T-cell (primary cell): Measurements from ENCODE around the gene NT5C1B. TPM values are rescaled to one million over a fixed set of nuclear protein-coding genes. Genes with fewer than 3 reads are reported as not detected.

Source experiments
- ATAC-seq, 4 experiments: fragments of 200-7000 bp in 3 of 4; fragments of 150-1000 bp in 1 of 4; cut with Tn5 transposase; replicated peaks in 1 of 4; 1 replicate in 3 of 4; 2 replicates in 1 of 4; pipeline ENCODE4 v1.10.0; 2021; ENCODE audit warnings: moderate library complexity in 3 of 4, mild to moderate bottlenecking in 2 of 4, moderate number of reproducible peaks in 1 of 4
- CTCF ChIA-PET, 2 donors: fragments of 300-600 bp; sonication (Branson Sonifier 250); formaldehyde crosslinking; loops; one replicate each; lab custom pipeline; 2022; ENCODE audit warnings: antibody characterized with exemption in 2 of 2; lab: Charles Lee
- POLR2A ChIA-PET, 2 donors: fragments of 300-600 bp; sonication (Branson Sonifier 250); formaldehyde crosslinking; loops; one replicate each; lab custom pipeline; 2022; ENCODE audit warnings: antibody characterized with exemption in 2 of 2; lab: Charles Lee
- DNase-seq, 35 experiments: peaks; one replicate each; pipeline versions ENCODE4 v3.0.0 to v3.0.0-alpha.2; 2013 to 2023
- H3K27ac ChIP-seq: one replicate; pipeline ENCODE4 v1.5.1; 2013; ENCODE audit warnings: low read length
- H3K27me3 ChIP-seq, 2 experiments: replicated peaks in 1 of 2; 1 replicate in 1 of 2; 2 replicates in 1 of 2; pipeline versions ENCODE4 v1.6.1 to v1.7.0; 2013; ENCODE audit warnings: low read length in 1 of 2, mixed read lengths in 1 of 2; ENCODE audit not compliant: control insufficient read depth in 2 of 2, insufficient read depth in 2 of 2; ENCODE audit errors: extremely low read depth in 1 of 2
- H3K36me3 ChIP-seq, 2 donors: 1 replicate in 1 of 2; 2 replicates in 1 of 2; pipeline versions ENCODE4 v1.6.1 to v1.7.0; 2013; ENCODE audit warnings: low read length in 1 of 2; ENCODE audit not compliant: control insufficient read depth in 2 of 2, insufficient read depth in 1 of 2; ENCODE audit errors: extremely low read depth in 1 of 2
- H3K4me1 ChIP-seq, 2 experiments: 1 replicate in 1 of 2; 2 replicates in 1 of 2; pipeline versions ENCODE4 v1.6.1 to v1.7.0; 2013; ENCODE audit warnings: low read length in 2 of 2, mixed read lengths in 1 of 2; ENCODE audit not compliant: insufficient read depth in 2 of 2, control insufficient read depth in 1 of 2; ENCODE audit errors: extremely low read depth in 1 of 2
- H3K4me3 ChIP-seq, 2 donors: 1 replicate in 1 of 2; 2 replicates in 1 of 2; pipeline versions ENCODE4 v1.5.1 to v1.7.0; 2013; ENCODE audit warnings: mild to moderate bottlenecking in 2 of 2, low read length in 1 of 2, moderate library complexity in 1 of 2; ENCODE audit not compliant: control insufficient read depth in 1 of 2; ENCODE audit errors: extremely low read depth in 1 of 2
- H3K9me3 ChIP-seq: 2 replicates; pipeline ENCODE4 v1.7.0; 2013
- H3K27ac Mint-ChIP-seq, 2 donors: one replicate each; pipeline ENCODE4 v1.8.0; 2020 to 2021; ENCODE audit warnings: mild to moderate bottlenecking in 2 of 2, mixed read lengths in 2 of 2
- H3K27me3 Mint-ChIP-seq, 2 donors: one replicate each; pipeline ENCODE4 v1.8.0; 2021 to 2022; ENCODE audit warnings: mixed read lengths in 2 of 2
- H3K36me3 Mint-ChIP-seq: one replicate; pipeline ENCODE4 v1.8.0; 2021; ENCODE audit warnings: mixed read lengths
- H3K4me1 Mint-ChIP-seq, 3 donors: one replicate each; pipeline ENCODE4 v1.8.0; 2020 to 2022; ENCODE audit warnings: mixed read lengths in 3 of 3, mild to moderate bottlenecking in 1 of 3
- H3K4me3 Mint-ChIP-seq, 3 donors: one replicate each; pipeline ENCODE4 v1.8.0; 2020 to 2022; ENCODE audit warnings: mild to moderate bottlenecking in 3 of 3, mixed read lengths in 3 of 3, moderate library complexity in 3 of 3
- H3K9me3 Mint-ChIP-seq, 3 donors: one replicate each; pipeline ENCODE4 v1.8.0; 2020 to 2022; ENCODE audit warnings: mixed read lengths in 3 of 3
- WGBS: methylation state at CpG from one replicate; pipeline ENCODE4 v1.1.5; 2013; ENCODE audit warnings: missing lambda C conversion rate; ENCODE audit not compliant: insufficient coverage; 5-methylcytosine and 5-hydroxymethylcytosine counted together
- total RNA-seq, 35 experiments: library from RNA in 6 of 35; stranded (reverse) in 6 of 35; fragments of 120-200 nt in 1 of 35; gene quantifications; one replicate each; pipeline versions ENCODE4 v1.2.1 to v1.2.4 and lab custom pipeline; 2013 to 2026

NT5C1B gene
- total RNA-seq, 5 donors from 2014 or later (not counting 1 experiment from before 2014, with no cell fraction given) = not detected

DNA sequence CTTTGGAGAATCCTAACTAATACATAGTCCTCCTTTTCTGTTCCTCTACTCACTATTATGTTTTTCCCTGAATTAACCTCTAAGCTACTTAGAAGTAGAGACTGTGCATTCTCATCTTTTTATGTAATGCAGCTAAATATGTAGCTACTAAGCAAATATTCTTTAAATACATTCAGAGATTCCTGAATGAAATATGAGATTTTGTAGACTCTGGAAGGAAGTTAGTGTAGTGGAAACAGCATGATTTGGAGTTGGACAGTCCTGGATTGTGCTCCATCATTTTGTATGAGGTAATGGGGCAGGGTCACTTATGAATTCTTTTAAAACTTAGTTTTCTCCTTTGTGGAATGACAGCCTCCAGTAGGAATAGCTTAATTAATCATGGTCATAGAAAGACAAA, 24.7 kb upstream of the NT5C1B start:
- Histone ChIP-seq H3K4me3 (no peak overlapping the region), H3K36me3 (no peaks in the 10 kb centered on the region), H3K9me3 (no peaks in the 10 kb centered on the region), H3K27ac (no peak overlapping the region), H3K27me3 (no peaks in the 10 kb centered on the region), H3K4me1 (no peaks in the 10 kb centered on the region)
- no peak for ATAC-seq
- ChIA-PET POLR2A (interaction anchor here (0.5 to 0.7 kb wide), 2 partner anchors 9 to 249 kb away, joined by 3 to 4 read pairs; no protein-coding TSS in a partner anchor), CTCF (no interaction called here)
- DNase-seq = no peak
- Mint-ChIP-seq H3K4me3 (no peak overlapping the region), H3K36me3 (peaks cover 23% of the 10 kb centered on the region), H3K4me1 (no peaks in the 10 kb centered on the region), H3K9me3 (peaks cover 0 to 4% (median 0%) of the 10 kb centered on the region in 3 donors), H3K27ac (no peak overlapping the region), H3K27me3 (no peaks in the 10 kb centered on the region)

GRCh38 chr2:18612133-18612532, 22.8 kb upstream of the NT5C1B start:
- H3K27me3 ChIP-seq = no peaks in the 10 kb centered on the region
- no peaks in the 10 kb centered on the region for H3K4me1 Mint-ChIP-seq
- DNase-seq = no peak
- no peaks in the 10 kb centered on the region for H3K36me3 ChIP-seq
- no peak overlapping the region for H3K4me3 Mint-ChIP-seq
- WGBS = no CpG with 5 or more reads among the region's 3 CpGs
- peaks cover 17% of the 10 kb centered on the region for H3K36me3 Mint-ChIP-seq
- H3K27me3 Mint-ChIP-seq = no peaks in the 10 kb centered on the region
- no peak overlapping the region for H3K4me3 ChIP-seq
- ChIA-PET CTCF (no interaction called here), POLR2A (no interaction called here)
- no peak for ATAC-seq
- H3K4me1 ChIP-seq = no peaks in the 10 kb centered on the region
- H3K9me3 ChIP-seq = no peaks in the 10 kb centered on the region
- H3K9me3 Mint-ChIP-seq = peaks cover 0 to 4% (median 0%) of the 10 kb centered on the region in 3 donors
- no peak overlapping the region for H3K27ac ChIP-seq
- no peak overlapping the region for H3K27ac Mint-ChIP-seq

GRCh38 chr2:18611604-18612003, 22.2 kb upstream of the NT5C1B start:
- H3K36me3 Mint-ChIP-seq = peaks cover 17% of the 10 kb centered on the region
- no peak for DNase-seq
- no peaks in the 10 kb centered on the region for H3K27me3 Mint-ChIP-seq
- H3K4me1 Mint-ChIP-seq = no peaks in the 10 kb centered on the region
- no peaks in the 10 kb centered on the region for H3K4me1 ChIP-seq
- no peak overlapping the region for H3K4me3 ChIP-seq
- H3K27ac Mint-ChIP-seq = no peak overlapping the region
- H3K9me3 Mint-ChIP-seq = peaks cover 0 to 4% (median 0%) of the 10 kb centered on the region in 3 donors
- ChIA-PET POLR2A (no interaction called here), CTCF (no interaction called here)
- ATAC-seq = no peak
- H3K36me3 ChIP-seq = no peaks in the 10 kb centered on the region
- WGBS = 75% methylated on average over 1 of the region's 1 CpG
- no peaks in the 10 kb centered on the region for H3K27me3 ChIP-seq
- no peaks in the 10 kb centered on the region for H3K9me3 ChIP-seq
- no peak overlapping the region for H3K4me3 Mint-ChIP-seq
- H3K27ac ChIP-seq = no peak overlapping the region

- H3K4me3 ChIP-seq = no peak overlapping the region
- Mint-ChIP-seq H3K27me3 (no peaks in the 10 kb centered on the region), H3K4me1 (no peaks in the 10 kb centered on the region), H3K36me3 (peaks cover 17% of the 10 kb centered on the region), H3K9me3 (peaks cover 0 to 4% (median 0%) of the 10 kb centered on the region in 3 donors), H3K27ac (no peak overlapping the region), H3K4me3 (no peak overlapping the region)
- no peaks in the 10 kb centered on the region for H3K27me3 ChIP-seq
- no peaks in the 10 kb centered on the region for H3K9me3 ChIP-seq
- H3K4me1 ChIP-seq = no peaks in the 10 kb centered on the region
- ATAC-seq (no peak), DNase-seq (no peak)
- H3K27ac ChIP-seq = no peak overlapping the region
- no peaks in the 10 kb centered on the region for H3K36me3 ChIP-seq
- ChIA-PET CTCF (no interaction called here), POLR2A (no interaction called here)
- WGBS = 93% methylated on average over 4 of the region's 5 CpGs
These were observed 21.8 kb upstream of the NT5C1B start for GRCh38 chr2:18611184-18611583.

GRCh38 chr2:18610651-18611050, 21.3 kb upstream of the NT5C1B start:
- no peaks in the 10 kb centered on the region for H3K9me3 ChIP-seq
- ATAC-seq (no peak), DNase-seq (no peak)
- POLR2A ChIA-PET = no interaction called here
- H3K36me3 ChIP-seq = no peaks in the 10 kb centered on the region
- no peak overlapping the region for H3K27ac ChIP-seq
- CTCF ChIA-PET = no interaction called here
- no peak overlapping the region for H3K4me3 ChIP-seq
- Mint-ChIP-seq H3K4me3 (no peak overlapping the region), H3K27me3 (no peaks in the 10 kb centered on the region), H3K4me1 (peaks cover 0 to 2% (median 2%) of the 10 kb centered on the region in 3 donors), H3K9me3 (peaks cover 0 to 3% (median 0%) of the 10 kb centered on the region in 3 donors), H3K27ac (no peak overlapping the region), H3K36me3 (peaks cover 15% of the 10 kb centered on the region)
- H3K4me1 ChIP-seq = no peaks in the 10 kb centered on the region
- no peaks in the 10 kb centered on the region for H3K27me3 ChIP-seq
- 100% methylated on average over 1 of the region's 1 CpG for WGBS

DNA sequence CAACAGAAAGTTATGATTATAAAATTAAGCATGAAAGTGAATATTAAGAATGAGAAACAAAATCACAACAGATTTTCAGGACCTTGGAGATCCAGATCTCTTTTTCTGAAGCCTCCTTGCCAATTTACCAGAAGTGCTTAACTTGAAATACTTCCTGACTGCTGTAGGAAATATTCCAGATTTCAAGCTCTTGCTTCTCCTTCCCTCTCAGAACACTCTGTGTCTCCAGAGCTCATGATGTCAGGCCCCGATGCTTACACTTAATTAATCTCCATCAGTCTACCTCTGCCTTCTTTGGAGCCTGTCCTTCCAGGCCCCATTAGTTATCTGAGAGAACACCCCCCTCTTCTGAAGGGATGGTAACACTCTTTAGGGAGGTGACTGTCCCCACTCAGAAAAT, 20.7 kb upstream of the NT5C1B start:
- H3K4me1 ChIP-seq = no peaks in the 10 kb centered on the region
- no peak overlapping the region for H3K4me3 ChIP-seq
- DNase-seq = no peak
- ATAC-seq = no peak
- no peaks in the 10 kb centered on the region for H3K9me3 ChIP-seq
- no peaks in the 10 kb centered on the region for H3K9me3 Mint-ChIP-seq
- no peaks in the 10 kb centered on the region for H3K27me3 Mint-ChIP-seq
- H3K36me3 Mint-ChIP-seq = peaks cover 11% of the 10 kb centered on the region
- ChIA-PET CTCF (no interaction called here), POLR2A (no interaction called here)
- H3K27me3 ChIP-seq = no peaks in the 10 kb centered on the region
- 14% methylated on average over 1 of the region's 1 CpG for WGBS
- no peak overlapping the region for H3K27ac ChIP-seq
- H3K27ac Mint-ChIP-seq = no peak overlapping the region
- no peaks in the 10 kb centered on the region for H3K36me3 ChIP-seq
- H3K4me1 Mint-ChIP-seq = peaks cover 0 to 8% (median 7%) of the 10 kb centered on the region in 3 donors
- H3K4me3 Mint-ChIP-seq = no peak overlapping the region

DNA sequence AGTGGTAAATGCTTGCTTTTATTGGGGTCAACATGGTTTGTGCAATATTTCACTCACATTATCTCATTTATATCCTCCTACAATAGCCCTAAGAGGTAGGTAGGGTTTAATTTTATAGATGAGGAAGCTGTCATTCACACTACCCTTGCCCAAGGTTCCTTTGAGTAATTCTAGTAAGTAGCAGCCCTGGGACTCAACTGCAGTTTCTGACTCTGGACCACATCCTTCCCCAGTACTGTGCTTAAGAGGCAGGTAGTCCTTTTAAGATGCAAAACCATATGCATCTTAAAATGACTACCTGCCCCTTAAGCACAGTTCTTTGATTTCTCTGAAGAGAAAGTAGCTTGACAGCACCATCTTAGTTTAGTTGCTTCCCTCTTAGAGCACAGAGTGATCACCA, 15.7 kb upstream of the NT5C1B start:
- ChIA-PET CTCF (interaction anchor here in 1 of 2 donors (0.6 kb wide), 1 partner anchor 85 kb away, joined by 3 read pairs; no protein-coding TSS in a partner anchor), POLR2A (no interaction called here)
- Mint-ChIP-seq H3K27me3 (no peaks in the 10 kb centered on the region), H3K4me3 (no peak overlapping the region), H3K4me1 (peaks cover 0 to 13% (median 11%) of the 10 kb centered on the region in 3 donors), H3K27ac (peak overlapping the region in 1 of 2 donors; percentile 66), H3K9me3 (no peaks in the 10 kb centered on the region), H3K36me3 (peaks cover 8% of the 10 kb centered on the region)
- DNase-seq (no peak), ATAC-seq (peak in 1 of 4 experiments; percentile 83)
- Histone ChIP-seq H3K4me1 (no peaks in the 10 kb centered on the region), H3K27ac (no peak overlapping the region), H3K9me3 (no peaks in the 10 kb centered on the region), H3K36me3 (no peaks in the 10 kb centered on the region), H3K27me3 (no peaks in the 10 kb centered on the region), H3K4me3 (no peak overlapping the region)
